NCI-H774 (cell line): ENCODE data around the gene RNF187.
"Not testable (repeated sequence)": the region's sequence is repeated elsewhere in the genome, so short reads cannot be mapped to it uniquely, and the experiment has no call there.

Source experiments
- DNase-seq: peaks from one replicate; lab custom pipeline; 2025; lab: John Stamatoyannopoulos, UW

RNF187 gene

GRCh38 chr1:228460821-228461220 lies 26.4 kb upstream of the RNF187 start:
- DNase-seq = no peak

DNA sequence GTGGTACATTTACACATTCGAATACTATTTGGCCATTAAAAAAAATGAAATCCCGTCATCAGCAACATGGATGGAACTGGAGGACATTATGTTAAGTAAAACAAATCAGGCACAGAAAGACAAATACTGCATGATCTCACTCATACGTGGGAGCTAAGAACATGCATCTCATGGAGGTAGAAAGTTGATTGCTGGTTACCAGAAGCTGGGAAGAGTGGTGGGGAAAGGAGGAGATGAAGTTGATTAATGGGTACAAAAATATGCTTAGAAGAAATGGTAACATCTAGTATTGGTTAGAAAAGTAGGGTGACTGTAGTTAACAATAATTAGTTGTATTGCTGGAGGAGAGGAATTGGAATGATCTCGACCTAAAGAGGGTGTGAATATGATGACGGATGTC lies 24.6 kb upstream of the RNF187 start:
- DNase-seq = no peak

DNA sequence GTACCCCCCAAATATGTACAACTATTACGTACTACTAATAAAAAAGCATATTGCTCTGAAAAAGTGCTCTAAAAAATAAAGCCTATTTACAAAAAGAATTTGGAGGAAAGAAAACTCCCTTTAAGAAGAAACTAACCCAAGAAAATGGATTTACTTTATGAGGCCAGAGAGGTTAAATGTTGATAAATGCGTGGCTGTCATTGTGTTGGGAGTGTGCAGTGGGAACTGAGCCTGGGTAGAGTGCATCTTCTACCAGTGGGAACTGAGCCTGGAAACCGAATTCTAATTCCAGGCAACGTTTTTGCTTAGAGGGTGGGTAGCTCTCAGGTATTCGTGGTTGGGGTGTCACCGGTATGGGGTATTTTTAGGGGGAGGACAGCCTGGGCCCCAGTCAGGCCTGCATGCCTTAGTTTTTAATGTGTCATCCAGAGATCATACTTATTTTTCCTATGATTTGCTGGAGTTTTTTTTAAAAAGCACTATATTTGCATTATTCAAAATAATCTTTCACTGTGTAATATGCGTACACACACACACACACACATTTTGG lies 24.1 kb upstream of the RNF187 start:
- no peak for DNase-seq

- DNase-seq = no peak
Observed at GRCh38 chr1:228463559-228464455, 23.4 kb upstream of the RNF187 start.

GRCh38 chr1:228464487-228464983 lies 22.6 kb upstream of the RNF187 start:
- peak; percentile 54 for DNase-seq

DNA sequence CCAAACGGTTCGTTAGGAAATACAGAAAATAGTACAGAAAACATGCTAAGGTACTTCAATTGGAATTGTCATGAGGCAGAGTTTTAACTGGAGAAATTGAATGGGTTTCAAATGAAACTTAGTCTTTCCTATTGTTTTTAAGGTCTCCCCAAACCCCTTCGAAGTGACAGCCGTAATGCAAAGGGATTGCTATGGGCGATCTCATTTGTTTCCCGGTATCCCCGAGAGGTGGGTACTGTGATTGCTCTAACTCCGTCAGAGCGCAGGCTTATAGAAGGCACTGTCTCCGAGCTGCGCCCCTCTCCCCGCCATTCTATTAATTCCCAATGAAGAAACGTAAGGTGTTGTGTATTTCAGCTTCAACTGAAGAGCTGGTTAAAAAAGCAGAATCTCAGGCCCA lies 22.0 kb upstream of the RNF187 start:
- no peak for DNase-seq

- DNase-seq = no peak
Observed at GRCh38 chr1:228465571-228466146, 21.5 kb upstream of the RNF187 start.

- DNase-seq = not testable (repeated sequence)
Observed at GRCh38 chr1:228468188-228468587, 19.0 kb upstream of the RNF187 start.

- no peak for DNase-seq
Observed at GRCh38 chr1:228469413-228470162, 17.6 kb upstream of the RNF187 start.

DNA sequence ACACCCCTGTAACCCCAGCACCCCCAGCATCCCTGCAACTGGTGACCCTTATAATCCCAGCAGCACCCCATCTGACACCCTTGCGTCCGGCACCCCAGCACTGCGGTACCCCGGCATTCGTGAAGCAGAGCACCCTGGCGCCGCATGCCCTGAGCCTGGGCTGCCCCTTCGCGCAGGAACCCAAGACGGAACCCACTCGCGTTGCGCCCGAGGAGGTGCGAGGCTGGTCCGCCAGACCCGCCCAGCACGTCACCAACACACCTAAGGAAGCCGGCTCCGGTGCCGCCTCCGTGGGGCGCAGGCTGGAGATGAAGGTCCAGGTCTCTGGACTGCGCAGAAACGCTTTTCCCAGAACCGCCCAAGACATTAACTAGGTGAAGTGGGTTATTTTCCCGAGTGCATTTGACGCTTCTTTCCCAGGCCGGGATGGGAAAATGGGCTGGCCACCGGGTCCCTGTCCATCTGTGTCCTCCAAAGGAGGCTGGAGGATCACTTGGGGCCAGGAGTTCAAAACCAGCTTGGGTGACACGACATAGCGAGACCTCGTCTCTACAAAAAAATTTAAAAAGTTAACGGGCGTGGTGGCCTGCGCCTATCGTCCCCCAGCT lies 15.9 kb upstream of the RNF187 start:
- no peak for DNase-seq

GRCh38 chr1:228471762-228472398 lies 15.3 kb upstream of the RNF187 start:
- DNase-seq = no peak

GRCh38 chr1:228472655-228473054 lies 14.5 kb upstream of the RNF187 start:
- DNase-seq = no peak

DNA sequence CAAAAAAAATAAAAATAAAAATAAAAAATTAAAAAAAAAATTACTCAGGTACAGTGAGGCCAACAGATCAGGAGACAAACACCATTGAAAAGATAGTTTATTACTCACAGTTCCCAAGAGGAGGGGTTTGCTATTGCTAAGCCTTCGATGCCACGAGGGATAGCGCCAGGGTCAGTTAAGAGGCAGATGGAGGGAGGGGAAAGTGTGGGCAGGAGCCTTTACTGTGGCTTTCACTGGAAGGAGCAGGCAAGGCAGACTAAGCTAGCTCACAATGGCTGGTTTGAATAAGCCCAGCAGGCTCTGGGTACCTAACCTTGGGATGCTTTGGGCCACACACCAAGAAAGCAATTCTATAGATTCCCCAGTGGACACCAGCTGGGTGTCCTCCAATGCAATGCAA lies 12.7 kb upstream of the RNF187 start:
- no peak for DNase-seq

DNA sequence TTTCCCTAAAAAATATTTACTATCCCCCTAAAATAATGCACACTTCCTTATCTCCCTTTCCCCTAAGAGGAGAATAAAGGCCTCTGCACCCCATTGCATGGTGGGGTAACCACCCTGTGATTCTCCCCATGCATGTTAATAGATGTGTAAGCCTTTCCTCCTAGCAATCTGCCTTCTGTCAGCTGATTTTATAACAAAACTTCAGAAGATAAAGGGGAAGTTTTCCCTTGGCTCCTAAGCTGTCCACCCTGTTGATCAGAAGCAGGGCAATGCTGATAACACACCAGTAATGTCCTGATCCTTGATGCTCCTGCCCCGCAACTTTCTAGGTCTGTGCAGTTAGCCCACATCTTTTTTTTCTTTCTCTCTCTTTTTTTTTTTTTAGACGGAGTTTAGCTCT lies 11.4 kb upstream of the RNF187 start:
- DNase-seq = no peak

GRCh38 chr1:228477263-228477662 lies 9.9 kb upstream of the RNF187 start:
- DNase-seq = no peak

GRCh38 chr1:228478326-228478725 lies 8.9 kb upstream of the RNF187 start:
- DNase-seq = no peak

DNA sequence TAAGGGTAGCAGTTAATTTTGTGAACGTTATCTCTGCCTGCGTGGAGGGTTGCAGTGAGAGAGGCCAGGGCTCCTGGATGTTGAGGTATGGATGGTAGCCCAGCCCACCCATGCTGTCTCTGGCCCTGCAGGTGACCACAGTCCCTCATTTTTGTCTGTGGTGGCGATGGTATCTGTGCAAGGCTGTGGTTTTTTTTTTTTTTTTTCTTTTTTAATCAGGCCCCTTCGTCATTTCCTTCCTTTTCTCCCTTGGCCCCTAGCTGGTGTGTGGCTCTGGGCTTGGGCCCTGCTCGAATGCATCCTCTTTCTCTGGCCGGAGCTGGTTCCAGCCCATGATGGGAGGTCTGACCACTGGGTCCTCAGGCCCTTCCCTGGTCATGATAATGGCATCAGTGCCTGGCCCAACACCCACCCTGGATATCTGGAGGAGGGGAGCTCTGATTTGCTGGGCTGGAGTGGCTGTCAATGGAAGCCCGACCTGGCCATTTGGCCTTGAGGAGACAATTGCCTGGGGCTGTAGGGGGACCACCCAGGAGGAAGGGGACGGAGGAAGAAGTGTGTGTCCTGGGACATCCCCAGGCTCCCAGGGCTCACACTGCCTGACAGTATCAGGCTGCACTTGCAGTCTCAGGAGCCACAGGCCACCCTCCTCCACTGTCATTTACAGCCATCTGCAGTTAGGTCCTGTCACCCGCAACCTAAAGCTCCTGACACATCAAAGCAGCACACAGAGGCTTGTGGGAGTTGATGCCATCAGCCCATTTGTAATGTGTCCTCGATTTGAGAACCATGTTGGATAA lies 8.1 kb upstream of the RNF187 start:
- no peak for DNase-seq

GRCh38 chr1:228483789-228484188 lies 3.4 kb upstream of the RNF187 start:
- no peak for DNase-seq

DNA sequence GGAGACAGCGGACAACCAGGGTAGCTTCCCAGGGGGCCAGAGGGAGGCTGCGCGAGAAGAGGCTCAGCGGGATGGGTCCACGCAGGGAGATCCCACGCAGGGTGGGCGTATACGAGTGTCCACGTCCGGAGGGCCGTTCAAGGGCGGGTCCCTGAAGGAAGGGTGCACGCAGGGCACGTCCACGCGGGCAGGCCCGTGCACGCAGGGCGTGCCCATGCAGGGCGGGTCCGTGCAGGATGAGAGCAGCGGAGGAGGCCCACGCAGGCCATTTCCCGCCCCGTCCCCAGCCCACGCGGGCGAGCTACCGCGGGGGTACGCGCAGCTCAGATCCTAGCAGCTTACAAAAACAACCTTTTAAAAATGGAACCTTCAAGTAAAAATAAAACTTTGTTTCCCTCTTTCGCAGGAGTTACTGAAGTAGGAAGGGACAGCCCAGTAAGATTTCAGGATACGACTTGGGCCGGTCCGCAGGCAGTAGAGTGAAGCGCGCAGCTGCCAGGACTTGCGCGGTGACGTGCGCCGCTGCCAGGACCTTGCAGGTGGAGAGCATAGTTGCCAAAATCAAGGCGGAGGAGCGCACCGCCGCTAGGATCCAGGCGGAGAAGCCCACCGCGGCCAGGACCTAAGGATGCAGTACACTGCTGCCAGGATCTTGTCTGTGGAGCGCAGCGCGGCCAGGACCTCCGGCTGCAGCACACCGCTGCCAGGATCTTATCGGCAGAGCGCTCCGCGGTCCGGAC lies 416 bp upstream of the RNF187 start:
- peak; percentile 90 for DNase-seq
